NT2/D1 (cell line): ENCODE measurements around the gene COL23A1.

Experiments used
- DNase-seq: peaks from one replicate; pipeline ENCODE4 v3.0.0-alpha.2; 2011; ENCODE audit warnings: low read depth, low spot score
- H3K27me3 ChIP-seq: 2 replicates; pipeline ENCODE4 v1.6.0; 2011; ENCODE audit warnings: mild to moderate bottlenecking; ENCODE audit not compliant: insufficient read length, insufficient read depth
- H3K36me3 ChIP-seq: 2 replicates; pipeline ENCODE4 v1.6.1; 2011; ENCODE audit warnings: mild to moderate bottlenecking, low read length, mixed read lengths; ENCODE audit not compliant: insufficient read depth, insufficient read length
- H3K4me1 ChIP-seq: 2 replicates; pipeline ENCODE4 v1.5.1; 2011; ENCODE audit not compliant: insufficient read depth, insufficient read length
- H3K4me3 ChIP-seq: 2 replicates; pipeline ENCODE4 v1.5.1; 2011; ENCODE audit warnings: low read depth; ENCODE audit not compliant: insufficient read length
- H3K9ac ChIP-seq: 2 replicates; pipeline ENCODE4 v1.6.0; 2011; ENCODE audit warnings: low read depth; ENCODE audit not compliant: insufficient read length
- H3K9me3 ChIP-seq: 2 replicates; pipeline ENCODE4 v1.5.1; 2011; ENCODE audit warnings: mild to moderate bottlenecking, low read length; ENCODE audit not compliant: insufficient read depth
- SUZ12 ChIP-seq: IDR thresholded peaks from 2 replicates; pipeline ENCODE4 v1.6.1; 2011; ENCODE audit not compliant: insufficient read length, insufficient read depth; ENCODE audit errors: extremely low read depth
- YY1 ChIP-seq: IDR thresholded peaks from 2 replicates; pipeline ENCODE4 v1.6.1; 2011; ENCODE audit not compliant: insufficient read length, insufficient read depth
- ZNF274 ChIP-seq: IDR thresholded peaks from 2 replicates; pipeline ENCODE4 v1.6.1; 2011; ENCODE audit warnings: mild to moderate bottlenecking, low read depth, low read length

Gene COL23A1

DNA sequence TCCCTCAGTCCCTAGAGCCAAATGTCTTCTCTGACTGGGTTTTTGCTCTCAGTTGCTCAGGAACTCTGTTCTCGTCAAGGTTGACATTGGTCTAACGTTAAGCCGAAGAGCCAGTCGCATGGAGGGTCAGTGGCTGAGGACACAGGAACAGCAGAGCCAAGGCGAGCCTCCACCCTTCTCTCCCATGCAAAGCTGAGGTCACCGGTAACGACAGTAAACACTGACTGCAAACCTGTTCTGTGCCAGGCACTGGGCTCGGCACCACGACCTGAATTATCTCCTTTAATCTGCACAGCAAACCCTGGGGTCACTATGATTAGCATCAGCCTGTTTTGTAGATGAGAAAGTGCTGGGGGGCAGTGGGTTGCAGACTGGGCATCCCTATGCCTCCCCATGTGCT lies 171.0 kb downstream of the COL23A1 start:
- no peak for DNase-seq
- H3K27me3 ChIP-seq, result no peaks in the 10 kb centered on the region
- H3K9me3 ChIP-seq, result no peaks in the 10 kb centered on the region
- peaks cover 27% of the 10 kb centered on the region for H3K4me1 ChIP-seq
- TF ChIP-seq ZNF274 (no peak), YY1 (no peak), SUZ12 (no peak)
- H3K4me3 ChIP-seq, result no peak overlapping the region
- peak overlapping the region; percentile 26 for H3K9ac ChIP-seq
- H3K36me3 ChIP-seq, result no peaks in the 10 kb centered on the region

DNA sequence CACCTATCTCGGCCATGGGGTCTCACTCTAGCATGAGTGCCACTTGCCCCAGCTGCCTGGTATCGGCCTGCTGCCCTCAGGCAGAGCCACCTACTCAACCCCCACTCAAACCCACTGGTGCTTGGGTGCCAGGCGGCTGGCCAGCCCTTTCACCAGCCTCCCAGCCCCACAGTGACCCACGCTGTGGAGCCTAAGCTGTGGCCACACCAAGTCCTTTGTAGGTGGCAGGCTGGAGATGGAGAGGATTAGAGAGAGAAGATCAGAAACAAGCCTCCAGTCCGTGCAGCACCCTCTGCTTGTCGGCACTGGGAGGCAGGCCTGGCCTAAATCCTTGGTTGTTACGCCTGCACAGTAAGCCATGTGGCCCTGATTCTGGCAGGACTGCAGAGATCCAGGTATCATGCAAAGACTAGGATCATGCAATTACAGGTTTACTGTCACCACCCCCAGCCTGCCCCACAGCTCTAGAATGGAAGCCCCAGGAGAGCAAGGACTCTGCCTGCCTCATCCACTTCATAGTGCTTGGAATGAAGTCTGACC lies 171.7 kb downstream of the COL23A1 start:
- DNase-seq, result no peak
- H3K9ac ChIP-seq, result peak overlapping the region; percentile 26
- H3K4me3 ChIP-seq, result no peak overlapping the region
- no peaks in the 10 kb centered on the region for H3K36me3 ChIP-seq
- peaks cover 25% of the 10 kb centered on the region for H3K4me1 ChIP-seq
- TF ChIP-seq SUZ12 (no peak), YY1 (no peak), ZNF274 (no peak)
- H3K27me3 ChIP-seq, result no peaks in the 10 kb centered on the region
- no peaks in the 10 kb centered on the region for H3K9me3 ChIP-seq

DNA sequence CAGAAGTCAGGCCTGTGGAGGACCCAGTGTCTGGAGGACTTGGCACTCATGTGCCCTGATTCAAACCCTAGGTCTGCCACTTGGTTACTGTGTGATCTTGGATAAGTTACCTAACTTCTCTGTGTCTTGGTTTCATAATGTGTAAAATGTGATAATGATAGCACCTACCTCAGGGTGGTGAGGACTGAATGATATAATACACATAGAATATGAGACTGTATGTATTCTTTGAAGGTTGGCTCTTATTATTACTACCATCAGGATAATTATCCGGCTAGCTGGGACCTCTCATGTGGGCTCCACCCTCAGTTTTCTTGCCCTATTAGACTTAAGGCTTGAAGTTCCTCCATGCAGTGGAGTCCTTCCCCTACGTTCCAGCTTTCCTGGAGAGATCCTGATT lies 172.2 kb downstream of the COL23A1 start:
- DNase-seq, result no peak
- TF ChIP-seq YY1 (no peak), SUZ12 (no peak), ZNF274 (no peak)
- Histone ChIP-seq H3K4me1 (peaks cover 25% of the 10 kb centered on the region), H3K27me3 (no peaks in the 10 kb centered on the region), H3K36me3 (no peaks in the 10 kb centered on the region), H3K9me3 (no peaks in the 10 kb centered on the region), H3K9ac (no peak overlapping the region), H3K4me3 (no peak overlapping the region)

DNA sequence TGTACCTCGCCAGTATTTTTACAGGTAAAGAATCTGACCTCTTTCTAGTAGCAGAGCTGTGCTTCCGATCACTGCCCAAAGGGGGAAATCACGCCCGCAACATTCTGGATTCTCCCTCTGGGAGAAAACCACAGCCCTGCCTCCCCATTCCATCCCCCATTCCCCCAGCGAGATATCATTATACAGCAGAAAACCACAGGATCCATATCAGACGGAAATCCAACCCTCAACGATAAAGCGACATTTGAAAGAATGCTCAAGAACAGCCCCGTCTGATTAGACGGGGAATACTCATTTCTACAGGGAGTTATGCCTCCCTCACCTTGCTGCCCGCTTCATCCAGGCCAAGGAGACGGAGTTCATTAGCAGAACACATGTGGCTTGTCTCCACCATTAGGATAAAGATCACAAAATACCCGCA lies 172.8 kb downstream of the COL23A1 start:
- no peak for DNase-seq

DNA sequence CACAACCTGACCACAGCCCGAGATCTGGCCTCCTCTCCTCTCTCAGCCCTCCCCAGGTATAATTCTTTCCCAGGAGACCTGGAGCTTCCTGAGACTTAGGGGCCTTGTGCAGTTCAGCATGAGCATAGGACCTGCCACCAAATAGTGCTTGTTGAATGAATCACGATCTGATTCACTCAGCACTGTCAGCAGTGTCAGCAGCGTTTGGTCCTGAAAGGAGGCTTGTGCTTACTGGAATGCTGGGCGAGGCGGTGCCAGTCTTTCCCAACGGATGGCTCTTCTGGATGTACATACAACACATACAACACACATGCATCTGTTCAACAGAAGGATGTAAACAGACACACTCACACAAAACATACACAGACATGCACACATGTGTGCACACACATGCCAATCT lies 173.3 kb downstream of the COL23A1 start:
- TF ChIP-seq SUZ12 (no peak), ZNF274 (no peak), YY1 (no peak)
- Histone ChIP-seq H3K9me3 (no peaks in the 10 kb centered on the region), H3K4me1 (peaks cover 18% of the 10 kb centered on the region), H3K9ac (no peak overlapping the region), H3K36me3 (no peaks in the 10 kb centered on the region), H3K27me3 (no peaks in the 10 kb centered on the region), H3K4me3 (no peak overlapping the region)
- no peak for DNase-seq

More for the DNA sequence above, 172.8 kb downstream of the COL23A1 start:
- Histone ChIP-seq H3K9me3 (no peaks in the 10 kb centered on the region), H3K27me3 (no peaks in the 10 kb centered on the region), H3K36me3 (no peaks in the 10 kb centered on the region), H3K9ac (no peak overlapping the region), H3K4me1 (peaks cover 23% of the 10 kb centered on the region), H3K4me3 (no peak overlapping the region)
- TF ChIP-seq ZNF274 (no peak), SUZ12 (no peak)

DNA sequence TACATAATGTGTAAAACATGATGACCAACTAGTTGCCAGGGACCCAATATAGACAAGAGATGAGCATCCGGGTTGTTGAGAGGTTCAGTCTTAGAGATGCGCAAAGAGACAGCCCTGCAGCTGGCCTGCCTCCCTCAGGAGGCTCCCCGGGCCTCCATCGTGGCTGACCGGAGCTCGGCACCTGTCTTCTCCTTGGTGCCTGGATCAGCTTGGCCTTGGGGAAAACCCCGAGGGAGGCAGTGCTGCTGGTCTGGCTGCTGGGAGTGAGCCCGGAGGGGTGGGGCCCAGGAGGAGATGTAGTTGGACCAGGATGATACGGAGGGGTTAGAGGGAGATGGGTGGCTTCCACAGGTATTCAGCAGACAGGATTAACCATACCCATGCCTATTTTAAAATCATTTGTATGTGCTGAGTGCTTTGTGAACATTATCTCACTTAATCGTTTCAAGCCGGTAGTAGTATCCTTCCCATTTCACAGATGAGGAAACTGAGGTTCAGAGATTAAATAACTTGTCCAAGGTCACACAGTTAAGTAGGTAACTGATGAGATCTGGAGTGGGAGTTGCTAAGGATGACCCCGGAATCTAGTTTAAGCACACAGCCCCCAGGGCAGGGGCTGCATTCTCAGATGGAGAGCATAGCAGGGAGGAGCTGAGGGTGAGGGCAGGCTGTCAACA lies 173.8 kb downstream of the COL23A1 start:
- Histone ChIP-seq H3K4me3 (no peak overlapping the region), H3K27me3 (no peaks in the 10 kb centered on the region), H3K4me1 (peaks cover 17% of the 10 kb centered on the region), H3K36me3 (no peaks in the 10 kb centered on the region), H3K9me3 (no peaks in the 10 kb centered on the region), H3K9ac (no peak overlapping the region)
- TF ChIP-seq YY1 (no peak), ZNF274 (no peak)
- DNase-seq, result no peak

DNA sequence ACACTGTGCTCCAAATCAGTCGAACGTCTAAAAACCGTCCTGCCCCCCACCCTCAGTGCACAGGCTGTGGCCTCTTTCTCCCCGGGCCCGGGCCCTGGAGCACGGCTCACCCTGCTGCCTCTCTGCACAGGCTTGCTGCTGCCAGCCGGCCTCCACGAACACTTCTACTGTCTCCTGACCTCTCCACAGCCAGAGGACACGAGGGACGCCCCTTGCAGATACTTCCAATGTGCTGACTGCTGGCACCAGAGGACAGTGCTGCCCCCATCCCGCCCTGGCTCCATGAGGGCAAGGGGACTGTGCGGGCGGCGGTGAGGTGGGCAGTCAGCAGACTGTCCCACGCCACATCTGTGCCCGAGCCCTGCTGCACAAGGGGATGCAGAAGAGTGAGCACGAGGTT lies 174.8 kb downstream of the COL23A1 start:
- H3K9me3 ChIP-seq, result no peaks in the 10 kb centered on the region
- H3K27me3 ChIP-seq, result no peaks in the 10 kb centered on the region
- H3K36me3 ChIP-seq, result no peaks in the 10 kb centered on the region
- peaks cover 17% of the 10 kb centered on the region for H3K4me1 ChIP-seq
- no peak overlapping the region for H3K9ac ChIP-seq
- DNase-seq, result no peak
- TF ChIP-seq ZNF274, result no peak
- TF ChIP-seq SUZ12, result no peak
- TF ChIP-seq YY1, result no peak
- no peak overlapping the region for H3K4me3 ChIP-seq
